H9 (cell line): ENCODE data around the gene BORA. TPM values are rescaled to one million over a fixed set of nuclear protein-coding genes. Genes with fewer than 3 reads are reported as not detected.

ENCODE experiments used
- DNase-seq: peaks from one replicate; pipeline ENCODE4 v3.0.0-alpha.2; 2017
- H2AFZ ChIP-seq: one replicate; pipeline ENCODE4 v1.6.1; 2013; ENCODE audit warnings: mild to moderate bottlenecking, low read length, control low read depth, moderate library complexity
- H2AK5ac ChIP-seq: 2 replicates; pipeline ENCODE4 v1.6.1; 2013; ENCODE audit warnings: low read length, control low read depth, mixed read lengths; ENCODE audit not compliant: insufficient read length
- H2BK120ac ChIP-seq: one replicate; pipeline ENCODE4 v1.6.1; 2013; ENCODE audit warnings: low read depth, mild to moderate bottlenecking, low read length, control low read depth, inconsistent platforms; ENCODE audit not compliant: poor library complexity, severe bottlenecking
- H2BK12ac ChIP-seq: 2 replicates; pipeline ENCODE4 v1.6.1; 2013; ENCODE audit warnings: low read length, control low read depth, mixed read lengths, low read depth; ENCODE audit not compliant: insufficient read length
- H2BK15ac ChIP-seq: 2 replicates; pipeline ENCODE4 v1.6.1; 2013; ENCODE audit warnings: low read depth, low read length, control low read depth
- H2BK20ac ChIP-seq: one replicate; pipeline ENCODE4 v1.6.1; 2013; ENCODE audit warnings: low read depth, mild to moderate bottlenecking, low read length, control low read depth, inconsistent platforms; ENCODE audit not compliant: poor library complexity, severe bottlenecking
- H2BK5ac ChIP-seq: 2 replicates; pipeline ENCODE4 v1.6.1; 2013; ENCODE audit warnings: low read length, control low read depth, mixed read lengths; ENCODE audit not compliant: insufficient read length
- H3K14ac ChIP-seq: 2 replicates; pipeline ENCODE4 v1.6.1; 2013; ENCODE audit warnings: low read length, control low read depth; ENCODE audit not compliant: insufficient read depth
- H3K18ac ChIP-seq: 2 replicates; pipeline ENCODE4 v1.6.1; 2013; ENCODE audit warnings: low read depth, mild to moderate bottlenecking, mixed read lengths, low read length, control low read depth; ENCODE audit not compliant: insufficient read length
- H3K23ac ChIP-seq: 2 replicates; pipeline ENCODE4 v1.6.1; 2013; ENCODE audit warnings: low read length, control low read depth, mixed read lengths, low read depth; ENCODE audit not compliant: insufficient read length
- H3K23me2 ChIP-seq: 2 replicates; pipeline ENCODE4 v1.6.1; 2013; ENCODE audit warnings: low read depth, mild to moderate bottlenecking, mixed read lengths, low read length, control low read depth; ENCODE audit not compliant: insufficient read length, poor library complexity, severe bottlenecking
- H3K27ac ChIP-seq: 2 replicates; pipeline ENCODE4 v1.5.1; 2013; ENCODE audit warnings: low read length, control low read depth, mixed read lengths, low read depth; ENCODE audit not compliant: insufficient read length
- H3K27me3 ChIP-seq: 2 replicates; pipeline ENCODE4 v1.6.1; 2013; ENCODE audit warnings: low read length, control low read depth, inconsistent platforms; ENCODE audit not compliant: insufficient read depth
- H3K4ac ChIP-seq: 2 replicates; pipeline ENCODE4 v1.6.1; 2013; ENCODE audit warnings: low read depth, mild to moderate bottlenecking, control low read depth, inconsistent platforms, low read length, moderate library complexity
- H3K4me1 ChIP-seq: 2 replicates; pipeline ENCODE4 v1.6.1; 2013; ENCODE audit warnings: low read length, control low read depth, inconsistent platforms; ENCODE audit not compliant: insufficient read depth
- H3K4me2 ChIP-seq: 2 replicates; pipeline ENCODE4 v1.6.1; 2013; ENCODE audit warnings: low read length, control low read depth, mixed read lengths; ENCODE audit not compliant: insufficient read length, insufficient read depth
- H3K56ac ChIP-seq: 2 replicates; pipeline ENCODE4 v1.6.1; 2013; ENCODE audit warnings: low read depth, mild to moderate bottlenecking, mixed read lengths, low read length, control low read depth; ENCODE audit not compliant: insufficient read length
- H3K79me1 ChIP-seq: 2 replicates; pipeline ENCODE4 v1.6.1; 2013; ENCODE audit warnings: low read depth, mild to moderate bottlenecking, moderate library complexity, low read length, control low read depth, inconsistent platforms; ENCODE audit not compliant: insufficient read depth, poor library complexity, severe bottlenecking
- H3K79me2 ChIP-seq: 2 replicates; pipeline ENCODE4 v1.6.1; 2013; ENCODE audit warnings: low read length, control low read depth, inconsistent platforms; ENCODE audit not compliant: insufficient read depth
- H3K9ac ChIP-seq: 2 replicates; pipeline ENCODE4 v1.6.1; 2013; ENCODE audit warnings: low read length, control low read depth, mixed read lengths; ENCODE audit not compliant: insufficient read length; ENCODE audit errors: extremely low read depth
- H3K9me3 ChIP-seq: one replicate; pipeline ENCODE4 v1.6.1; 2013; ENCODE audit warnings: low read depth, low read length, inconsistent platforms; ENCODE audit not compliant: control insufficient read depth
- H3T11ph ChIP-seq: one replicate; pipeline ENCODE4 v1.6.1; 2013; ENCODE audit warnings: mild to moderate bottlenecking, low read length, control low read depth, inconsistent platforms
- H4K20me1 ChIP-seq: one replicate; pipeline ENCODE4 v1.6.1; 2013; ENCODE audit not compliant: control insufficient read depth, insufficient read length, insufficient read depth
- H4K5ac ChIP-seq: 2 replicates; pipeline ENCODE4 v1.6.1; 2013; ENCODE audit warnings: low read depth, mild to moderate bottlenecking, mixed read lengths, low read length, control low read depth; ENCODE audit not compliant: insufficient read length
- H4K8ac ChIP-seq: replicated peaks from 2 replicates; pipeline ENCODE4 v1.6.1; 2013; ENCODE audit warnings: low read length, control low read depth, mixed read lengths, low read depth; ENCODE audit not compliant: insufficient read length
- H4K91ac ChIP-seq: 2 replicates; pipeline ENCODE4 v1.6.1; 2013; ENCODE audit warnings: low read depth, mild to moderate bottlenecking, moderate library complexity, mixed read lengths, low read length, control low read depth; ENCODE audit not compliant: insufficient read length
- H3K27ac Mint-ChIP-seq, 3 experiments: 2 replicates in 2 of 3; 3 replicates in 1 of 3; pipeline ENCODE4 v1.8.0; 2020 to 2021; ENCODE audit warnings: mixed read lengths in 3 of 3, mild to moderate bottlenecking in 1 of 3, moderate library complexity in 1 of 3
- H3K27me3 Mint-ChIP-seq: 2 replicates; pipeline ENCODE4 v1.8.0; 2021; ENCODE audit warnings: low read depth, mild to moderate bottlenecking, moderate library complexity, mixed read lengths
- H3K36me3 Mint-ChIP-seq, 3 experiments: 2 replicates in 2 of 3; 3 replicates in 1 of 3; pipeline ENCODE4 v1.8.0; 2020 to 2021; ENCODE audit warnings: low read depth in 3 of 3, mixed read lengths in 3 of 3; ENCODE audit not compliant: insufficient read depth in 1 of 3
- H3K4me1 Mint-ChIP-seq, 2 experiments: 2 replicates each; pipeline ENCODE4 v1.8.0; 2020; ENCODE audit warnings: mixed read lengths in 2 of 2
- H3K4me3 Mint-ChIP-seq, 2 experiments: 2 replicates in 1 of 2; 3 replicates in 1 of 2; pipeline ENCODE4 v1.8.0; 2020 to 2021; ENCODE audit warnings: mild to moderate bottlenecking in 2 of 2, mixed read lengths in 2 of 2, moderate library complexity in 1 of 2
- H3K9me3 Mint-ChIP-seq, 2 experiments: 2 replicates in 1 of 2; 3 replicates in 1 of 2; pipeline ENCODE4 v1.8.0; 2020; ENCODE audit warnings: mild to moderate bottlenecking in 2 of 2, mixed read lengths in 2 of 2, moderate library complexity in 1 of 2
- WGBS: extraction: QIAGEN DNeasy Blood & Tissue Kit; methylation state at CpG from one replicate; pipeline ENCODE4 v1.1.7; 2013; ENCODE audit warnings: missing lambda C conversion rate, low lambda C conversion rate, mixed read lengths; ENCODE audit not compliant: insufficient read length; ENCODE audit errors: extremely low coverage; 5-methylcytosine and 5-hydroxymethylcytosine counted together
- total RNA-seq: library from RNA; stranded (reverse); gene quantifications from 2 replicates; pipeline ENCODE4 v1.2.1, GENCODE V29; 2021
- TF ChIP-seq, protein P1 (sequence below): fragments of 200-600 bp; sonication (generic); conservative IDR thresholded peaks from 3 replicates; pipeline ENCODE4 v1.8.0; 2021; ENCODE audit warnings: antibody characterized with exemption, mild to moderate bottlenecking

The BORA gene
- total RNA-seq, 1 experiment from 2014 or later = 16.5 TPM

DNA sequence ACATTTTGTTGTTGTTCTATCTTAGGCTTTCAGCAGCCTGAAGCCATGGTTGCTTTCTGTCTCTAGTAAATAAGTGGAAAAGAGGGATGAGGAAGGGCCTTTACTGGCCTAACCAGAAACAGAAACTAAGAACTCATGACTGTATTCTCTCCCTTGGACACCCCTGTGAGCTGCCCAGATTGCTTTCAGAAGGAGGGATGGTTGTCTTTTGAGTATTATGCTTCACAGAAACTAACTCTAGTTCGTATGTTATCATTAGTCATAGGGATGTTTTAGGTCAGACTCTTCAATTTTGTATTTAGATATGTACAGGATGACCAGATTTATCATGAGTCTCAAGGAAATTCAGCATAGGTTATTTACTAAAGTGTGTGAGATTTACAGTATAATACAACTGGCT is 17.5 kb downstream of the BORA start:
- H3T11ph ChIP-seq = no peak overlapping the region
- H3K18ac ChIP-seq = no peak overlapping the region
- H3K23ac ChIP-seq = no peak overlapping the region
- H4K8ac ChIP-seq = no peak overlapping the region
- no peak overlapping the region for H2BK15ac ChIP-seq
- H2BK120ac ChIP-seq = no peak overlapping the region
- no peaks in the 10 kb centered on the region for H3K9me3 ChIP-seq
- no peak overlapping the region for H4K5ac ChIP-seq
- no peak overlapping the region for H2AK5ac ChIP-seq
- H3K23me2 ChIP-seq = no peaks in the 10 kb centered on the region
- no peak overlapping the region for H3K27ac ChIP-seq
- DNase-seq = no peak
- no peak overlapping the region for H3K9ac ChIP-seq
- Mint-ChIP-seq H3K36me3 (peaks cover 9 to 61% (median 56%) of the 10 kb centered on the region in 3 experiments; a peak in 6 of 7 replicates), H3K4me3 (no peak overlapping the region), H3K4me1 (no peaks in the 10 kb centered on the region), H3K27me3 (no peaks in the 10 kb centered on the region), H3K27ac (no peak overlapping the region), H3K9me3 (no peaks in the 10 kb centered on the region)
- H3K4me2 ChIP-seq = no peak overlapping the region
- H4K20me1 ChIP-seq = no peaks in the 10 kb centered on the region
- no peak overlapping the region for H3K56ac ChIP-seq
- H4K91ac ChIP-seq = no peak overlapping the region
- no peak overlapping the region for H3K14ac ChIP-seq
- no peak overlapping the region for H2BK20ac ChIP-seq
- H3K4me1 ChIP-seq = no peaks in the 10 kb centered on the region
- H3K79me2 ChIP-seq = no peaks in the 10 kb centered on the region
- no peaks in the 10 kb centered on the region for H3K27me3 ChIP-seq
- no peaks in the 10 kb centered on the region for H3K79me1 ChIP-seq
- H2AFZ ChIP-seq = no peak overlapping the region
- no peak overlapping the region for H3K4ac ChIP-seq
- TF ChIP-seq, protein P1, sequence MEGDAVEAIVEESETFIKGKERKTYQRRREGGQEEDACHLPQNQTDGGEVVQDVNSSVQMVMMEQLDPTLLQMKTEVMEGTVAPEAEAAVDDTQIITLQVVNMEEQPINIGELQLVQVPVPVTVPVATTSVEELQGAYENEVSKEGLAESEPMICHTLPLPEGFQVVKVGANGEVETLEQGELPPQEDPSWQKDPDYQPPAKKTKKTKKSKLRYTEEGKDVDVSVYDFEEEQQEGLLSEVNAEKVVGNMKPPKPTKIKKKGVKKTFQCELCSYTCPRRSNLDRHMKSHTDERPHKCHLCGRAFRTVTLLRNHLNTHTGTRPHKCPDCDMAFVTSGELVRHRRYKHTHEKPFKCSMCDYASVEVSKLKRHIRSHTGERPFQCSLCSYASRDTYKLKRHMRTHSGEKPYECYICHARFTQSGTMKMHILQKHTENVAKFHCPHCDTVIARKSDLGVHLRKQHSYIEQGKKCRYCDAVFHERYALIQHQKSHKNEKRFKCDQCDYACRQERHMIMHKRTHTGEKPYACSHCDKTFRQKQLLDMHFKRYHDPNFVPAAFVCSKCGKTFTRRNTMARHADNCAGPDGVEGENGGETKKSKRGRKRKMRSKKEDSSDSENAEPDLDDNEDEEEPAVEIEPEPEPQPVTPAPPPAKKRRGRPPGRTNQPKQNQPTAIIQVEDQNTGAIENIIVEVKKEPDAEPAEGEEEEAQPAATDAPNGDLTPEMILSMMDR = no peak
- H2BK5ac ChIP-seq = no peak overlapping the region
- H2BK12ac ChIP-seq = no peak overlapping the region
- WGBS = no CpG with 5 or more reads among the region's 1 CpG
